PC-9 (cell line): ENCODE data around the gene CMBL.

Experiments
- CTCF ChIP-seq: fragments of 200-600 bp; sonication (generic); conservative IDR thresholded peaks from 2 replicates; pipeline ENCODE4 v1.6.1; 2017; ENCODE audit warnings: mixed run types, antibody characterized with exemption, mild to moderate bottlenecking, moderate library complexity
- EZH2 ChIP-seq: fragments of 200-600 bp; sonication (generic); IDR thresholded peaks from 2 replicates; pipeline ENCODE4 v1.8.0; 2017; ENCODE audit warnings: antibody characterized with exemption, low read depth

GRCh38 chr5:10291692-10292339 is 15.9 kb downstream of the CMBL start:
- TF ChIP-seq EZH2: no peak
- no peak for TF ChIP-seq CTCF
